Measurements from ENCODE around the gene IL22. TPM values are rescaled to one million over a fixed set of nuclear protein-coding genes. Genes with fewer than 3 reads are reported as not detected.

The IL22 gene
- polyA plus RNA-seq, 1 donor (not counting 4 experiments of a cell fraction or from before 2014, with no cell fraction given), result not detected

GRCh38 chr12:68281322-68282077 is 28.1 kb upstream of the IL22 start:
- no peak for DNase-seq (ENCODE audit: low read depth, low spot score)

GRCh38 chr12:68280240-68280639 is 26.8 kb upstream of the IL22 start:
- Histone ChIP-seq H4K20me1 (ENCODE audit: control insufficient read depth, extremely low read depth, insufficient read depth, low read length) (no peaks in the 10 kb centered on the region), H3K27ac (ENCODE audit: control insufficient read depth, insufficient read depth, low read length) (no peak overlapping the region), H3K9me1 (ENCODE audit: control insufficient read depth, extremely low read depth, insufficient read depth, low read length) (no peaks in the 10 kb centered on the region), H3K4me1 (ENCODE audit: control insufficient read depth, extremely low read depth, insufficient read depth, low read length) (peaks cover 10% of the 10 kb centered on the region), H3K27me3 (ENCODE audit: control insufficient read depth, extremely low read depth, insufficient read depth, low read length) (no peaks in the 10 kb centered on the region), H3K9ac (ENCODE audit: control insufficient read depth, extremely low read depth, insufficient read depth, low read length) (no peak overlapping the region), H3K36me3 (ENCODE audit: control insufficient read depth in 2 of 2, extremely low read depth in 1 of 2, insufficient read depth in 2 of 2, low read length in 2 of 2) (no peaks in the 10 kb centered on the region), H3K4me3 (ENCODE audit: control insufficient read depth in 2 of 3, extremely low read depth in 1 of 3, insufficient read depth in 2 of 3, low read depth in 1 of 3, low read length in 3 of 3) (no peak overlapping the region), H2AFZ (ENCODE audit: control insufficient read depth, low read length) (no peak overlapping the region), H3K9me3 (ENCODE audit: control insufficient read depth, low read depth, low read length) (no peaks in the 10 kb centered on the region), H3K79me2 (ENCODE audit: control insufficient read depth, insufficient read depth, low read length) (no peaks in the 10 kb centered on the region), H3K4me2 (ENCODE audit: control insufficient read depth, extremely low read depth, insufficient read depth, low read depth, low read length) (no peak overlapping the region)
- no peak for TF ChIP-seq CTCF (optimal IDR thresholded peaks at IDR 0.05 in 1 of 3, IDR thresholded peaks at IDR 0.05 in 1 of 3, conservative IDR thresholded peaks at IDR 0.05 in 1 of 3; ENCODE audit: extremely low read depth in 1 of 3, insufficient read depth in 2 of 3, low read length in 3 of 3)
- dilution Hi-C loops (cut with MboI; ENCODE audit: extremely low pct_ligation_motif_present, low sequenced_read_pairs), result no loop called here
- no peak for DNase-seq (ENCODE audit: low read depth, low spot score)
- FAIRE-seq, result no peak

More at GRCh38 chr12:68281322-68282077, 28.1 kb upstream of the IL22 start:
- Histone ChIP-seq H3K4me2 (ENCODE audit: control insufficient read depth, extremely low read depth, insufficient read depth, low read depth, low read length) (no peak overlapping the region), H3K27me3 (ENCODE audit: control insufficient read depth, extremely low read depth, insufficient read depth, low read length) (no peaks in the 10 kb centered on the region), H2AFZ (ENCODE audit: control insufficient read depth, low read length) (no peak overlapping the region), H4K20me1 (ENCODE audit: control insufficient read depth, extremely low read depth, insufficient read depth, low read length) (no peaks in the 10 kb centered on the region), H3K4me3 (ENCODE audit: control insufficient read depth in 2 of 3, extremely low read depth in 1 of 3, insufficient read depth in 2 of 3, low read depth in 1 of 3, low read length in 3 of 3) (no peak overlapping the region), H3K9me1 (ENCODE audit: control insufficient read depth, extremely low read depth, insufficient read depth, low read length) (no peaks in the 10 kb centered on the region), H3K9ac (ENCODE audit: control insufficient read depth, extremely low read depth, insufficient read depth, low read length) (no peak overlapping the region), H3K79me2 (ENCODE audit: control insufficient read depth, insufficient read depth, low read length) (no peaks in the 10 kb centered on the region), H3K9me3 (ENCODE audit: control insufficient read depth, low read depth, low read length) (no peaks in the 10 kb centered on the region), H3K4me1 (ENCODE audit: control insufficient read depth, extremely low read depth, insufficient read depth, low read length) (peaks cover 10% of the 10 kb centered on the region), H3K36me3 (ENCODE audit: control insufficient read depth in 2 of 2, extremely low read depth in 1 of 2, insufficient read depth in 2 of 2, low read length in 2 of 2) (no peaks in the 10 kb centered on the region), H3K27ac (ENCODE audit: control insufficient read depth, insufficient read depth, low read length) (no peak overlapping the region)
- FAIRE-seq, result no peak
- TF ChIP-seq EZH2 (IDR thresholded peaks at IDR 0.05; ENCODE audit: low read length) (no peak), CTCF (optimal IDR thresholded peaks at IDR 0.05 in 1 of 3, IDR thresholded peaks at IDR 0.05 in 1 of 3, conservative IDR thresholded peaks at IDR 0.05 in 1 of 3; ENCODE audit: extremely low read depth in 1 of 3, insufficient read depth in 2 of 3, low read length in 3 of 3) (no peak)
- dilution Hi-C loops (cut with MboI; ENCODE audit: extremely low pct_ligation_motif_present, low sequenced_read_pairs), result no loop called here

Measured in keratinocyte (primary cell).